Measurements from ENCODE around the gene QPRT. TPM values are rescaled to one million over a fixed set of nuclear protein-coding genes. Genes with fewer than 3 reads are reported as not detected.
"Not testable (repeated sequence)": the region's sequence is repeated elsewhere in the genome, so short reads cannot be mapped to it uniquely, and the experiment has no call there.

Gene QPRT
- polyA plus RNA-seq, 4 donors, result 30.2 to 286 (median 32.0) TPM

DNA sequence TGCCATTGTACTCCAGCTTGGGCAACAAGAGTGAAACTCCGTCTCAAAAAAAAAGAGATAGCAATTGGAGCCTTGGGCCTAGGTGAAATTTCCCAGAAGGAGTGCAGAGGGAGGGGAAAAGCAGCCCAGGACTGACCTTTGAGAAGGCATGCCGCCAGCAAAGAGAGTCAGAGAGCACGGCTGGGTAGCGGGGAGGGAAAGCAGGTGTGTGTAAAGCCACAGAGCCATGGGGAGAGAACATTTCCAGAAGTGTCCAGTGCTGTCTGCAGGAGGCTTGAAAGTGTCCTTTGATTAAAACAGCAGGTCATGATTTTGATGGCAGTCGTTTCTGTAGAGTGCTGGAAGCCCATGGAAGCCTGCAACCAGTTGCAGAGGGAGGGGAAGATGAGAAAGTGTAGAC is 58.7 kb downstream of the QPRT start:
- peak; percentile 32 to 70 for DNase-seq
- WGBS, 3 donors, result 13 to 46% (median 46%) methylated on average over 5 of the region's 5 CpGs
- FAIRE-seq, result no peak
- Histone ChIP-seq H3K27ac (ENCODE audit: low read depth in 1 of 3, low read length in 2 of 3) (no peak overlapping the region), H3K9me3 (ENCODE audit: control insufficient read depth in 2 of 2, insufficient read depth in 1 of 2, low read depth in 1 of 2, low read length in 1 of 2) (peaks cover 0 to 13% of the 10 kb centered on the region in 2 donors), H3K4me3 (ENCODE audit: low read depth in 1 of 3, low read length in 3 of 3) (no peak overlapping the region), H3K36me3 (ENCODE audit: control insufficient read depth in 3 of 3, insufficient read depth in 2 of 3, low read depth in 1 of 3, low read length in 3 of 3) (no peaks in the 10 kb centered on the region), H3K4me1 (ENCODE audit: control insufficient read depth in 3 of 3, insufficient read depth in 2 of 3, low read depth in 1 of 3, low read length in 2 of 3) (peaks cover 0 to 42% (median 2%) of the 10 kb centered on the region in 3 donors), H3K27me3 (ENCODE audit: control insufficient read depth in 3 of 3, insufficient read depth in 3 of 3, low read length in 3 of 3) (no peaks in the 10 kb centered on the region)

DNA sequence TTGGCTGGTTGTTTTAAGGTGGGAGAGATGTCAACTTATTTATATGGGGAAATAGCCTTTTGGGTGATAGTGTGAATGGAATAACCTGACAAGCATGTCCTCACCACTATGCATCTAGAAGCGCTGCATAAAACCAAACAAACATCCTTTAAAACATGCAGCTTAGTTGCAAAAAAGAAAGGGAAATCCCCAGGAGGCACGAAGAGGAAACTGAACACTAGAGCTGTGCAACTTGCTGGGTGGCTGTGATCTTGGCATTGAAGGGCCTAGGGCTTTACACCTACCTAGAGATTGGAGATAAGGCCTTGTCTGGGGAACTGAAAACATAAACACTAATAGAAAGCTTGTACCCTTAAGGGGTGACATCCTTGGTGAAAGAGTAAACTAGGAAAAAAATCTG is 59.5 kb downstream of the QPRT start:
- no peaks in the 10 kb centered on the region for H3K27me3 ChIP-seq (ENCODE audit: control insufficient read depth in 3 of 3, insufficient read depth in 3 of 3, low read length in 3 of 3)
- no peak overlapping the region for H3K4me3 ChIP-seq (ENCODE audit: low read depth in 1 of 3, low read length in 3 of 3)
- WGBS, 3 donors, result 35 to 51% (median 41%) methylated on average over 2 of the region's 2 CpGs
- FAIRE-seq (no peak), DNase-seq (no peak)
- peaks cover 0 to 42% (median 2%) of the 10 kb centered on the region in 3 donors for H3K4me1 ChIP-seq (ENCODE audit: control insufficient read depth in 3 of 3, insufficient read depth in 2 of 3, low read depth in 1 of 3, low read length in 2 of 3)
- peaks cover 0 to 13% of the 10 kb centered on the region in 2 donors for H3K9me3 ChIP-seq (ENCODE audit: control insufficient read depth in 2 of 2, insufficient read depth in 1 of 2, low read depth in 1 of 2, low read length in 1 of 2)
- no peaks in the 10 kb centered on the region for H3K36me3 ChIP-seq (ENCODE audit: control insufficient read depth in 3 of 3, insufficient read depth in 2 of 3, low read depth in 1 of 3, low read length in 3 of 3)
- no peak overlapping the region for H3K27ac ChIP-seq (ENCODE audit: low read depth in 1 of 3, low read length in 2 of 3)

DNA sequence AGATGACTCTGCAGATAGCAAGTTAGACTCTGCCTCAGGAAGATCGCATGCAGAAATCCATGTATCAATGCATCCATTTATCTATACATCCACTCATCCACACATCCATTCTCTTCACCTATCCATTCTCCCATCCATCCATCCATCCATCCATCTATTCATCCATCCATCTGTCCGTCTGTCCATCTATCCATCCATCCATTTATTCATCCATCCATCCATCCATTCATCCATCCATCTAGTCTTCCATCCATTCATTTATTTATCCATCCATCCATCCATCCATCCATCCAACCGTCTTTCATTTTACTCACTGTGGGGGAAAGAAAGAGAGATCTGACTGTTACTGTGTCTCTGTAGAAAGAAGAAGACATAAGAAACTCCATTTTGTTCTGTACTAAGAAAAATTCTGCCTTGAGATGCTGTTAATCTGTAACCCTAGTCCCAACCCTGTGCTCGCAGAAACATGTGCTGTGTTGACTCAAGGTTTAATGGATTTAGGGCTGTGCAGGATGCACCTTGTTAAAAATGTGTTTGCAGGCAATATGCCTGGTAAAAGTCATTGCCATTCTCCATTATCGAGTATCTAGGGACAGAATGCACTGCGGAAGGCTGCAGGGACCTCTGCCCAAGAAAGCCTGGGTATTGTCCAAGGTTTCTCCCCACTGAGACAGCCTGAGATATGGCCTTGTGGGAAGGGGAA is 61.1 kb downstream of the QPRT start:
- H3K4me3 ChIP-seq (ENCODE audit: low read depth in 1 of 3, low read length in 3 of 3); FAIRE-seq: not testable (repeated sequence)
- peaks cover 0 to 42% (median 2%) of the 10 kb centered on the region in 3 donors for H3K4me1 ChIP-seq (ENCODE audit: control insufficient read depth in 3 of 3, insufficient read depth in 2 of 3, low read depth in 1 of 3, low read length in 2 of 3)

DNA sequence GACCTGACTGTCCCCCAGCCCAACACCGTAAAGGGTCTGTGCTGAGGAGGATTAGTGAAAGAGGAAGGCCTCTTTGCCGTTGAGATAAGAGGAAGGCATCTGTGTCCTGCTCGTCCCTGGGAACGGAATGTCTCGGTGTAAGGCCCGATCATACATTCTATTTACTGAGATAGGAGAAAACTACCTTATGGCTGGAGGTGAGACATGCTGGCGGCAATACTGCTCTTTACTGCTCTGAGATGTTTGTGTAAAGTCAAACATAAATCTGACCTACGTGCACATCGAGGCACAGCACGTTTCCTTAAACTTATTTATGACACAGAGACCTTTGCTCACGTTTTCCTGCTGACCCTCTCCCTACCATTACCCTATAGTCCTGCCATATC is 61.6 kb downstream of the QPRT start:
- Histone ChIP-seq H3K27ac (ENCODE audit: low read depth in 1 of 3, low read length in 2 of 3) (peak overlapping the region in 2 of 3 donors; percentile 17 to 57), H3K9me3 (ENCODE audit: control insufficient read depth in 2 of 2, insufficient read depth in 1 of 2, low read depth in 1 of 2, low read length in 1 of 2) (peaks cover 0 to 13% of the 10 kb centered on the region in 2 donors), H3K4me1 (ENCODE audit: control insufficient read depth in 3 of 3, insufficient read depth in 2 of 3, low read depth in 1 of 3, low read length in 2 of 3) (peaks cover 0 to 42% (median 2%) of the 10 kb centered on the region in 3 donors)
- H3K36me3 ChIP-seq (ENCODE audit: control insufficient read depth in 3 of 3, insufficient read depth in 2 of 3, low read depth in 1 of 3, low read length in 3 of 3); H3K27me3 ChIP-seq (ENCODE audit: control insufficient read depth in 3 of 3, insufficient read depth in 3 of 3, low read length in 3 of 3); H3K4me3 ChIP-seq (ENCODE audit: low read depth in 1 of 3, low read length in 3 of 3); FAIRE-seq: not testable (repeated sequence)
- peak in 1 of 2 donors; percentile 57 for DNase-seq
- WGBS, 3 donors, result 48 to 73% (median 57%) methylated on average over 11 of the region's 11 CpGs

More for the DNA sequence above, 61.1 kb downstream of the QPRT start:
- DNase-seq, result peak in 1 of 2 donors; percentile 38
- not testable (repeated sequence) for H3K27me3 ChIP-seq (ENCODE audit: control insufficient read depth in 3 of 3, insufficient read depth in 3 of 3, low read length in 3 of 3); H3K36me3 ChIP-seq (ENCODE audit: control insufficient read depth in 3 of 3, insufficient read depth in 2 of 3, low read depth in 1 of 3, low read length in 3 of 3)
- 74 to 80% (median 77%) methylated on average over 6 of the region's 6 CpGs for WGBS, 3 donors
- H3K27ac ChIP-seq (ENCODE audit: low read depth in 1 of 3, low read length in 2 of 3), result peak overlapping the region in 2 of 3 donors; percentile 17 to 57
- H3K9me3 ChIP-seq (ENCODE audit: control insufficient read depth in 2 of 2, insufficient read depth in 1 of 2, low read depth in 1 of 2, low read length in 1 of 2), result peaks cover 0 to 13% of the 10 kb centered on the region in 2 donors

DNA sequence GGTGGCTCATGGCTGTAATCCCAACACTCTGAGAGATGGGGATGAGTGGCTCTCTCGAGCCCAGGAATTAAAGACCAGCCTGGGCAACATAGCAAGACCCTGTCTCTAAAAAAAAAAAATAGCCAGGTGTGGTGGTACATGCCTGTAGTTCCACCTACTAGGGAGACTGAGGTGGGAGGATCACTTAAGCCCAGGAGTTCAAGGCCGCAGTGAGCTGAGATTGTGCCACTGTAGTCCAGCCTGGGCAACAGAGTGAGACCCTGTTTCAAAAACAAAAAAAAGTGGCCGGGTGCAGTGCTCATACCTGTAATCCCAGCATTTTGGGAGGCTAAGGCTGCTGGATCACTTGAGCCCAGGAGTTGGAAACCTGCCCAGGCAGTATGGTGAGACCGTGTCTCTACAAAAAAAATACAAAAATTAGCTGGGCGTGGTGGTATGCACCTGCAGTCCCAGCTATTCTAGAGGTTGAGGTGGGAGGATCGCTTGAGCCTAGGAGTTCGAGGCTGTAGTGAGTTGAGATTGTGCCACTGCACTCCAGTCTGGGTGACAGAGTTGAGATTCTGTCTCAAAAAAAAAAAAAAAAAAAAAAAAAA is 63.8 kb downstream of the QPRT start:
- WGBS, 3 donors, result 65 to 77% (median 69%) methylated on average over 7 of the region's 7 CpGs
- Histone ChIP-seq H3K9me3 (ENCODE audit: control insufficient read depth in 2 of 2, insufficient read depth in 1 of 2, low read depth in 1 of 2, low read length in 1 of 2) (peaks cover 0 to 11% of the 10 kb centered on the region in 2 donors), H3K36me3 (ENCODE audit: control insufficient read depth in 3 of 3, insufficient read depth in 2 of 3, low read depth in 1 of 3, low read length in 3 of 3) (no peaks in the 10 kb centered on the region), H3K27me3 (ENCODE audit: control insufficient read depth in 3 of 3, insufficient read depth in 3 of 3, low read length in 3 of 3) (no peaks in the 10 kb centered on the region), H3K27ac (ENCODE audit: low read depth in 1 of 3, low read length in 2 of 3) (no peak overlapping the region), H3K4me1 (ENCODE audit: control insufficient read depth in 3 of 3, insufficient read depth in 2 of 3, low read depth in 1 of 3, low read length in 2 of 3) (peaks cover 0 to 33% (median 2%) of the 10 kb centered on the region in 3 donors), H3K4me3 (ENCODE audit: low read depth in 1 of 3, low read length in 3 of 3) (no peak overlapping the region)
- no peak for FAIRE-seq
- no peak for DNase-seq

GRCh38 chr16:29743475-29743826 is 64.5 kb downstream of the QPRT start:
- peaks cover 0 to 27% (median 0%) of the 10 kb centered on the region in 3 donors for H3K4me1 ChIP-seq (ENCODE audit: control insufficient read depth in 3 of 3, insufficient read depth in 2 of 3, low read depth in 1 of 3, low read length in 2 of 3)
- no peak for FAIRE-seq
- peak overlapping the region in 1 of 3 donors; percentile 17 for H3K27ac ChIP-seq (ENCODE audit: low read depth in 1 of 3, low read length in 2 of 3)
- H3K9me3 ChIP-seq (ENCODE audit: control insufficient read depth in 2 of 2, insufficient read depth in 1 of 2, low read depth in 1 of 2, low read length in 1 of 2), result peaks cover 0 to 5% of the 10 kb centered on the region in 2 donors
- no peaks in the 10 kb centered on the region for H3K27me3 ChIP-seq (ENCODE audit: control insufficient read depth in 3 of 3, insufficient read depth in 3 of 3, low read length in 3 of 3)
- no peaks in the 10 kb centered on the region for H3K36me3 ChIP-seq (ENCODE audit: control insufficient read depth in 3 of 3, insufficient read depth in 2 of 3, low read depth in 1 of 3, low read length in 3 of 3)
- H3K4me3 ChIP-seq (ENCODE audit: low read depth in 1 of 3, low read length in 3 of 3), result no peak overlapping the region
- 78 to 92% (median 81%) methylated on average over 5 of the region's 5 CpGs for WGBS, 3 donors
- no peak for DNase-seq

- Histone ChIP-seq H3K4me1 (ENCODE audit: control insufficient read depth in 3 of 3, insufficient read depth in 2 of 3, low read depth in 1 of 3, low read length in 2 of 3) (peaks cover 0 to 24% (median 0%) of the 10 kb centered on the region in 3 donors), H3K4me3 (ENCODE audit: low read depth in 1 of 3, low read length in 3 of 3) (no peak overlapping the region)
Observed at GRCh38 chr16:29743827-29744531, 65.0 kb downstream of the QPRT start.

DNA sequence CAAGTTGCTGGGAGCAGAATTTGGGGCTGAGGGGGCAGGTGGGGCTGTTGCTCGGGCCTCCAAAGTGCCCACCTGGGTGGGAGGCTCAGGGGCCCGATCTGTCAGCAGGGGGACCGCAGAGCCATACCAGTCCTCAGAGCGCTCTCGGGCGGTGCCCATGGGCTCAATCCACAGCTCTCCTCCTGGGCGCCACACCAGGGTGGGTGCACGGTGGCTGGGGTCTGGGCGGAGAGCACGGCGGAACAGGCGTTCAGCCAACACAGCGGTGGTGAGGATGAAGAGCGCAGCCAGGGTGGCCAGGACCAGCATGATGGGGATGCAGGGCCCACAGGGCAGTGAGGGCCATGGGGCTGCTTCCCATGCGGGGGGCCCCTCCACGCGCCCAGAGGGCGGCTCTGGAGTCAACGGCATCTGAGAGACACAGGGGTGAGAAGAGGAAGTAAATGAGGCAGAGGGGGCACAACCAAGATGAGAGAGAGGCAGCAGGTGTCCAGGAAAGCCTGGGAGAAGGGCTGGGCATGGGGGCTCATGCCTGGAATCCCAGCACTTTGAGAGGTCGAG is 65.6 kb downstream of the QPRT start:
- peaks cover 0 to 20% (median 0%) of the 10 kb centered on the region in 3 donors for H3K4me1 ChIP-seq (ENCODE audit: control insufficient read depth in 3 of 3, insufficient read depth in 2 of 3, low read depth in 1 of 3, low read length in 2 of 3)
- no peak for DNase-seq
- H3K4me3 ChIP-seq (ENCODE audit: low read depth in 1 of 3, low read length in 3 of 3), result peak overlapping the region in 2 of 3 donors; percentile 51 to 61
- no peak for FAIRE-seq
- H3K27ac ChIP-seq (ENCODE audit: low read depth in 1 of 3, low read length in 2 of 3), result peak overlapping the region in 2 of 3 donors; percentile 33 to 78
- 82 to 91% (median 85%) methylated on average over 18 to 20 of the region's 20 CpGs for WGBS, 3 donors
- H3K9me3 ChIP-seq (ENCODE audit: control insufficient read depth in 2 of 2, insufficient read depth in 1 of 2, low read depth in 1 of 2, low read length in 1 of 2), result peaks cover 0 to 7% of the 10 kb centered on the region in 2 donors
- H3K27me3 ChIP-seq (ENCODE audit: control insufficient read depth in 3 of 3, insufficient read depth in 3 of 3, low read length in 3 of 3), result no peaks in the 10 kb centered on the region
- H3K36me3 ChIP-seq (ENCODE audit: control insufficient read depth in 3 of 3, insufficient read depth in 2 of 3, low read depth in 1 of 3, low read length in 3 of 3), result no peaks in the 10 kb centered on the region

More at GRCh38 chr16:29743827-29744531, 65.0 kb downstream of the QPRT start:
- no peak for FAIRE-seq
- Histone ChIP-seq H3K27ac (ENCODE audit: low read depth in 1 of 3, low read length in 2 of 3) (peak overlapping the region in 1 of 3 donors; percentile 78), H3K9me3 (ENCODE audit: control insufficient read depth in 2 of 2, insufficient read depth in 1 of 2, low read depth in 1 of 2, low read length in 1 of 2) (peaks cover 0 to 6% of the 10 kb centered on the region in 2 donors), H3K36me3 (ENCODE audit: control insufficient read depth in 3 of 3, insufficient read depth in 2 of 3, low read depth in 1 of 3, low read length in 3 of 3) (no peaks in the 10 kb centered on the region), H3K27me3 (ENCODE audit: control insufficient read depth in 3 of 3, insufficient read depth in 3 of 3, low read length in 3 of 3) (no peaks in the 10 kb centered on the region)
- 85 to 86% (median 86%) methylated on average over 19 to 21 of the region's 21 CpGs for WGBS, 3 donors
- DNase-seq, result no peak

Measured in small intestine (tissue), 7 donors.